Activated CD4-positive, alpha-beta T cell treated with anti-CD3 and anti-CD28 coated beads, Interleukin-2, amount 10 ng/mL, durations not matched to agents 24 days and 14 days (primary cell): Measurements from ENCODE around the gene EPHB1. TPM values are rescaled to one million over a fixed set of nuclear protein-coding genes. Genes with fewer than 3 reads are reported as not detected.
"Not testable (repeated sequence)": the region's sequence is repeated elsewhere in the genome, so short reads cannot be mapped to it uniquely, and the experiment has no call there.

ENCODE experiments used
- DNase-seq: peaks from one replicate; pipeline ENCODE4 v3.0.0; 2022
- H3K27ac Mint-ChIP-seq: one replicate; pipeline ENCODE4 v1.8.0; 2022; ENCODE audit warnings: mild to moderate bottlenecking, mixed read lengths
- H3K27me3 Mint-ChIP-seq: one replicate; pipeline ENCODE4 v1.8.0; 2022; ENCODE audit warnings: mixed read lengths
- H3K36me3 Mint-ChIP-seq: one replicate; pipeline ENCODE4 v1.8.0; 2022; ENCODE audit warnings: low read depth, mild to moderate bottlenecking, mixed read lengths
- H3K4me1 Mint-ChIP-seq: one replicate; pipeline ENCODE4 v1.8.0; 2021; ENCODE audit warnings: mixed read lengths
- H3K4me3 Mint-ChIP-seq: one replicate; pipeline ENCODE4 v1.8.0; 2022; ENCODE audit warnings: mild to moderate bottlenecking, moderate library complexity, mixed read lengths
- H3K9me3 Mint-ChIP-seq: one replicate; pipeline ENCODE4 v1.8.0; 2021; ENCODE audit warnings: mixed read lengths
- intact Hi-C: fragments of 100-400 bp; cut with micrococcal nuclease; formaldehyde crosslinking; loops from one replicate; pipeline ENCODE4 v1.15.1; 2023
- total RNA-seq: library from RNA; stranded (reverse); gene quantifications from 2 replicates; pipeline ENCODE4 v1.2.3, GENCODE V29; 2022

EPHB1 gene
- total RNA-seq, 1 donor from 2014 or later = 1.6 TPM

DNA sequence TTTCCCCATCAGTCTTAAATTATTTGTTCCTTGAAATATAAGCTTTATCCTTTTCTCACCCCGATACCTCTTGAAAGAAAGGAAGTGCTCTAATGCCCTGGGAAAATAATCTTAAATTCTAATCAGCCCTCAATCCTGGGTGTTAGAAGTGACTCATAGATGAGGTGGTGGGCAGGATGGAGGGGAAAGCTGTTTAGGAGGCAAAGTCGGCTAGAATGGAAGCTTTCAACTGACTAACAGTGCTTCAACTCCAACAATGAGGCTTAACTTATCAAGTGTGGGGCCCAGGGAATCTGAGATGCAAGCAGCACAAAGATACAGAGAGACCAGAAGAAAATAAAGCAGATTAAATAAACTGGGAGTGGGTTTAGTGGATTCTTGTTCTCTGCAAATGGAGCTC is 175.8 kb downstream of the EPHB1 start:
- no peaks in the 10 kb centered on the region for H3K9me3 Mint-ChIP-seq
- no peak overlapping the region for H3K27ac Mint-ChIP-seq
- DNase-seq = no peak
- no peaks in the 10 kb centered on the region for H3K4me1 Mint-ChIP-seq
- H3K4me3 Mint-ChIP-seq = no peak overlapping the region
- H3K27me3 Mint-ChIP-seq = peaks cover 4% of the 10 kb centered on the region
- no peaks in the 10 kb centered on the region for H3K36me3 Mint-ChIP-seq
- intact Hi-C loops = loop anchor here (10.0 kb wide), 1 partner anchor 176 kb away; the partner anchor contains the start of gene EPHB1

- DNase-seq = no peak
- intact Hi-C loops = loop anchor here (10.0 kb wide), 1 partner anchor 177 kb away; the partner anchor contains the start of gene EPHB1
- H3K27me3 Mint-ChIP-seq = peaks cover 4% of the 10 kb centered on the region
- H3K27ac Mint-ChIP-seq = no peak overlapping the region
- H3K36me3 Mint-ChIP-seq = no peaks in the 10 kb centered on the region
- H3K4me1 Mint-ChIP-seq = no peaks in the 10 kb centered on the region
- no peaks in the 10 kb centered on the region for H3K9me3 Mint-ChIP-seq
- H3K4me3 Mint-ChIP-seq = no peak overlapping the region
These were observed 176.2 kb downstream of the EPHB1 start for GRCh38 chr3:134971306-134971705.

- H3K4me1 Mint-ChIP-seq, H3K27ac Mint-ChIP-seq, H3K27me3 Mint-ChIP-seq, DNase-seq, H3K9me3 Mint-ChIP-seq, H3K4me3 Mint-ChIP-seq, H3K36me3 Mint-ChIP-seq: not testable (repeated sequence)
- intact Hi-C loops = loop anchor here (10.0 kb wide), 1 partner anchor 177 kb away; the partner anchor contains the start of gene EPHB1
These were observed 176.8 kb downstream of the EPHB1 start for GRCh38 chr3:134971907-134972306.

- intact Hi-C loops = loop anchor here (10.0 kb wide), 1 partner anchor 178 kb away; the partner anchor contains the start of gene EPHB1
- no peaks in the 10 kb centered on the region for H3K4me1 Mint-ChIP-seq
- H3K27me3 Mint-ChIP-seq = peaks cover 4% of the 10 kb centered on the region
- H3K9me3 Mint-ChIP-seq = no peaks in the 10 kb centered on the region
- no peak overlapping the region for H3K4me3 Mint-ChIP-seq
- no peaks in the 10 kb centered on the region for H3K36me3 Mint-ChIP-seq
- H3K27ac Mint-ChIP-seq = no peak overlapping the region
- DNase-seq = no peak
These were observed 177.9 kb downstream of the EPHB1 start for GRCh38 chr3:134972836-134973455.

DNA sequence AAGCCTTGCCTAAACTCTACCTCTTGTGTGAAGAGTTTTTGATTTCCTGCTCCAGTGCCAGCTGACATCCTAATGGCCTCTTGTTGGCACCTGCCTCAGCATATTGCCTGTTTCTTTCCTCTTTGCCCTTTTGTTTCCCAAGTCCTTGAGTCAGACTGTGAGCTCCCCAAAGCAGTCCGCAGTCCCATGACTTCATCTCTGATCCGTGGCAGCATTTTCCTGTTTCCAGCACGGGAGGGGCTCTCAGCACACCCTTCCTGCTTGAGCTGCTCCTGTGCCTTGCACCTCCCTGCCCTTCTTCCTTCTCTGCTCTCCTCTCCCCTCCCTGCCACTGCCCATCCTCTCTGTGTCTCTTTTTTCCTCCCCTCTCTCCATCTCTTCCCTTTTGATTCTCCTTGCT is 179.6 kb downstream of the EPHB1 start:
- no peaks in the 10 kb centered on the region for H3K27me3 Mint-ChIP-seq

DNA sequence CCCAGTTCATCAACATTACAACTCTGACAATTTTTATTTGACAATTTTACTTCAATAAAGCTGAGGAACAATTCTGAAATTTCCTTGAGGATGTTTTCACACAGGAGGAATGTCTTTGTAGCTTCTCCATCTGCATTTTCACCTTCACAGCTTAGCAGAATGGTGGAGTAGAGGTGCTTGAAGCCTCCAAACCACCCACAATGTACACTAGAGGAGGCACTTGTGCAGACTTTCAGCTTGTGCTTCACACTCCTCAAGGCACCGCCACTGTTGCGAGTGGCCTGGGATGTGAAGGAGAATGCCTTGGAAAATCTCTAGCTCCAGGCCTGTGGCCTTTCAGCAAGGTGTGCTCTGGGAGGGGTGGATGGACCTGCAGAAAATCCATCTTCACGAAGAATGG is 181.9 kb downstream of the EPHB1 start:
- Mint-ChIP-seq H3K9me3 (no peaks in the 10 kb centered on the region), H3K36me3 (no peaks in the 10 kb centered on the region), H3K27me3 (no peaks in the 10 kb centered on the region), H3K4me1 (no peaks in the 10 kb centered on the region), H3K27ac (no peak overlapping the region), H3K4me3 (no peak overlapping the region)
- intact Hi-C loops = loop anchor here (10.0 kb wide), 1 partner anchor 182 kb away; the partner anchor contains the start of gene EPHB1
- no peak for DNase-seq

More for the DNA sequence above, 179.6 kb downstream of the EPHB1 start:
- Mint-ChIP-seq H3K4me3 (no peak overlapping the region), H3K27ac (no peak overlapping the region), H3K36me3 (no peaks in the 10 kb centered on the region), H3K9me3 (no peaks in the 10 kb centered on the region), H3K4me1 (no peaks in the 10 kb centered on the region)
- intact Hi-C loops = loop anchor here (10.0 kb wide), 1 partner anchor 180 kb away; the partner anchor contains the start of gene EPHB1
- DNase-seq = no peak

DNA sequence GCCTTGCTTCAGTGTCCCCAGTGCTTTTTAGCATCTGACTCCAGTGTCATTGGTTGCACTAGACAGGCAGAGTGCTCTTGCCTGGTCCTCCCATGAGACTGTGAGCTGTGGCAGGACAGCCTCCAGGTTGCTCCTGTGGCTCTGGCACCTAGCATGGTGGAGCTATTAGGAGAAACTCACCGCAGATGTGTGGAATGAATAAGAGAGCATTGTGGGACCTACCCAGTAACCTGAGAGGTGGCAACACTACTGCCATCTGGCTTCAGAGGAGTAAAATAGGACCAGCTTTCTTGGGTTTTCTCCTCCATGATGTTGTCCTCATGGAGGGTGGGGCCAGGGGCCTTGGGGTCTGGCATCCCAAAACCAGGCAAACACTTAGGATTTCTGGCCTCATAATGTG is 183.6 kb downstream of the EPHB1 start:
- intact Hi-C loops = loop anchor here (10.0 kb wide), 1 partner anchor 184 kb away; the partner anchor contains the start of gene EPHB1
- H3K9me3 Mint-ChIP-seq = no peaks in the 10 kb centered on the region
- H3K4me1 Mint-ChIP-seq = no peaks in the 10 kb centered on the region
- H3K4me3 Mint-ChIP-seq = no peak overlapping the region
- no peak overlapping the region for H3K27ac Mint-ChIP-seq
- H3K27me3 Mint-ChIP-seq = no peaks in the 10 kb centered on the region
- no peaks in the 10 kb centered on the region for H3K36me3 Mint-ChIP-seq
- no peak for DNase-seq

- Mint-ChIP-seq H3K4me3 (no peak overlapping the region), H3K27ac (no peak overlapping the region), H3K27me3 (no peaks in the 10 kb centered on the region), H3K36me3 (no peaks in the 10 kb centered on the region), H3K4me1 (no peaks in the 10 kb centered on the region), H3K9me3 (no peaks in the 10 kb centered on the region)
- intact Hi-C loops = no loop called here
- no peak for DNase-seq
These were observed 191.0 kb downstream of the EPHB1 start for GRCh38 chr3:134985864-134986715.

DNA sequence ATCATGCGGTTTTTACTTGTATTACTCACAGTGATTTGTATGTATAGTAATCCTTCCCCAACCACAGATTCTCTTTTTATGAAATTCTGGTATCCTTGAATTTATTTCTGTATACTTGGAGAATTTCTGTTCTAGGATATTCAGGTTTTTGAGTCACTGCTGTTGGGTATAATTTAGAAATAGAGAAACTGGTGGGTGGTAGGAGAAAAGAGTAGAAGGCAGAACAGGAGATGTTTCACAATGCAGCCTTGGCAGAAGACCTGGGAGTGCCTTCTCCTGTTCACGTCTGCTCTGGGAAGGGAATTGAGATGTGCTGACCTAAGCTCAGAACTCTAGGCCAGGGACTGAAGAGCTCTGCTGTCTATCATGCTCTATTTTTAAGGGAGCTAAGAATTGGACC is 193.6 kb downstream of the EPHB1 start:
- H3K4me1 Mint-ChIP-seq = no peaks in the 10 kb centered on the region
- no peak overlapping the region for H3K4me3 Mint-ChIP-seq
- H3K36me3 Mint-ChIP-seq = no peaks in the 10 kb centered on the region
- DNase-seq = no peak
- no peak overlapping the region for H3K27ac Mint-ChIP-seq
- intact Hi-C loops = no loop called here
- H3K9me3 Mint-ChIP-seq = no peaks in the 10 kb centered on the region
- H3K27me3 Mint-ChIP-seq = no peaks in the 10 kb centered on the region

- Mint-ChIP-seq H3K27ac (no peak overlapping the region), H3K36me3 (no peaks in the 10 kb centered on the region), H3K4me1 (no peaks in the 10 kb centered on the region), H3K27me3 (no peaks in the 10 kb centered on the region), H3K9me3 (no peaks in the 10 kb centered on the region), H3K4me3 (no peak overlapping the region)
- DNase-seq = no peak
- intact Hi-C loops = no loop called here
These were observed 195.9 kb downstream of the EPHB1 start for GRCh38 chr3:134991003-134991402.

GRCh38 chr3:134991472-134992010 is 196.5 kb downstream of the EPHB1 start:
- DNase-seq = no peak
- Mint-ChIP-seq H3K4me1 (no peaks in the 10 kb centered on the region), H3K9me3 (no peaks in the 10 kb centered on the region), H3K36me3 (no peaks in the 10 kb centered on the region), H3K27me3 (no peaks in the 10 kb centered on the region), H3K27ac (no peak overlapping the region), H3K4me3 (no peak overlapping the region)
- intact Hi-C loops = no loop called here

GRCh38 chr3:134992180-134992579 is 197.1 kb downstream of the EPHB1 start:
- no peak for DNase-seq
- Mint-ChIP-seq H3K4me1 (no peaks in the 10 kb centered on the region), H3K36me3 (no peaks in the 10 kb centered on the region), H3K4me3 (no peak overlapping the region), H3K9me3 (no peaks in the 10 kb centered on the region), H3K27ac (no peak overlapping the region), H3K27me3 (no peaks in the 10 kb centered on the region)
- intact Hi-C loops = no loop called here

DNA sequence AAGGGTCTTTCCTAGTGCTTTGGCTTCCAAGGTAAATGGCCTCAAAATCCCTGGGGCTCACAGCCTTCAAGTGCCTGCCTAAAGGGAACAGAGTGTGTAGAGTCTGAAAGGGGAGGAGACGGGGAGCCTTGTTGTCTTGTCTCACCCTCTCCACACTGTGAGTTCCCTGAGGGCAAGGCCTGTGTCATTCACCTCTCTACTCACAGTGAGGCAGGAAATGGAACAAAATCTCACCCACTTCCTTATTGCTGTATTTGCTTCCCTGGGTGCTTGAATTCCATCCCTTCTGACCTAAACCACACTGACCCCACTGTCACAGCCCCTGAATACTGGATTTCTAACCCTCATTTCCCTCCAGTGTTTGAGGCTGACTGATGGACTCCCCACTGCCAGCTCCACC is 197.5 kb downstream of the EPHB1 start:
- Mint-ChIP-seq H3K4me3 (no peak overlapping the region), H3K36me3 (no peaks in the 10 kb centered on the region), H3K4me1 (no peaks in the 10 kb centered on the region), H3K9me3 (no peaks in the 10 kb centered on the region), H3K27ac (no peak overlapping the region), H3K27me3 (no peaks in the 10 kb centered on the region)
- DNase-seq = no peak
- intact Hi-C loops = no loop called here

DNA sequence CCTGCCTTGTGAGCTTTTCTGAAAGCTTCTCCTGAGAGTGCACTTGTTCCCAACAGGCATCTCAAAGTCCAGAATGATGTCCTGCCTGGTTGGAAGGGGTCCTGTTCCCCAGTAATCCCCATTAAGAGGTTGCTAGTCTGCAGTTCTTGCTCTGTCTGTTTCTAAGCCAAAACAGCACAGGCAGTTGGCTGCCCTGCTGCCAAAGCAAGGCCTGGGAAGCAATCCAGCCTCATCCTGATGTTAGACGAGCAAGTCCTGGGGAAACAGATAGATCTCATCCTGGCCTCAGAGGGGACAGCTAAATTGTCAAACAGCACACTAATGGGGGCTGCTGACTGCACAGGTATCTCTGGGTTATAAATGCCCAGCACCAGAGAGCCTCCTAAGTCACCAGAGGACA is 198.0 kb downstream of the EPHB1 start:
- H3K27me3 Mint-ChIP-seq = no peaks in the 10 kb centered on the region
- no peak overlapping the region for H3K4me3 Mint-ChIP-seq
- intact Hi-C loops = no loop called here

More for the DNA sequence above, 198.0 kb downstream of the EPHB1 start:
- no peaks in the 10 kb centered on the region for H3K36me3 Mint-ChIP-seq
- no peak for DNase-seq
- H3K27ac Mint-ChIP-seq = no peak overlapping the region
- no peaks in the 10 kb centered on the region for H3K9me3 Mint-ChIP-seq
- no peaks in the 10 kb centered on the region for H3K4me1 Mint-ChIP-seq
